Measurements from ENCODE around the gene HCCS. TPM values are rescaled to one million over a fixed set of nuclear protein-coding genes. Genes with fewer than 3 reads are reported as not detected.
A peak's percentile ranks its signal among the peaks of the same experiment; 100 is the strongest.

The HCCS gene
- total and polyA plus RNA-seq, 2 donors (not counting 3 experiments of a cell fraction or from before 2014, with no cell fraction given) = 16.9 to 39.3 TPM

DNA sequence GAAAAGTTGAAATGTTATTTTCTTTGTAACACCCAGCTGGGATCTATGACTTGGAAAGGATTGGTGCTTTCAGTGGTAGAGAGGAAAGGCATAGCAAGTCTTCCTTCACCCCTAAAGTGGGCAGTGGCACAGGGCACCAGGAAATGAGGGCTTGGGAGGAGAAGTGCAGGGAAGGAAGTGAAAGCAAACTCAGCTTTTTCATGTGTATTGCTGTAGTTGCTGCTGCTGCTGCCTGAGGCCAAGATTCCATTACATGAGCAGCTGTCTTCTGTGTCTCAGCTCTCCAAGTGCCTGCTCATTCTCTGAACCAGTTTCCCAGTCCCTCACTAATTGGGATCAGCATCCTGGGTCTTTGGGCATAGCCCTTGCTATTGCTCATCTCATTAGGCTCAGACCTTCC, 2.6 kb downstream of the HCCS start:
- H3K9me1 ChIP-seq (replicated peaks; ENCODE audit: control insufficient read depth, extremely low read depth, insufficient read depth, low read length) = no peaks in the 10 kb centered on the region
- H3K4me2 ChIP-seq (ENCODE audit: insufficient read depth, low read length) = peak overlapping the region; percentile 56
- H3K79me2 ChIP-seq (ENCODE audit: control insufficient read depth, insufficient read depth, low read length) = peaks cover 25% of the 10 kb centered on the region
- no peaks in the 10 kb centered on the region for H3K9me3 ChIP-seq (replicated peaks; ENCODE audit: control insufficient read depth, insufficient read depth, low read length)
- dilution Hi-C loops (cut with MboI; ENCODE audit: extremely low pct_ligation_motif_present, low sequenced_read_pairs) = no loop called here
- H3K27ac ChIP-seq (ENCODE audit: insufficient read depth, low read depth, low read length) = peak overlapping the region; percentile 46
- peaks cover 27% of the 10 kb centered on the region for H3K4me1 ChIP-seq (ENCODE audit: control insufficient read depth, extremely low read depth, insufficient read depth, low read length)
- H3K36me3 ChIP-seq (ENCODE audit: control insufficient read depth in 2 of 2, extremely low read depth in 1 of 2, insufficient read depth in 2 of 2, low read length in 2 of 2) = peaks cover 7 to 13% of the 10 kb centered on the region in 2 experiments
- H3K9ac ChIP-seq (replicated peaks; ENCODE audit: extremely low read depth, insufficient read depth, low read length) = peak overlapping the region; percentile 44
- H3K27me3 ChIP-seq (ENCODE audit: control insufficient read depth in 2 of 2, insufficient read depth in 2 of 2, low read length in 2 of 2) = no peaks in the 10 kb centered on the region
- ChIA-PET CTCF (interaction anchor here (1.6 kb wide), 1 partner anchor 13 kb away, joined by 5 read pairs; no protein-coding TSS in a partner anchor), POLR2A (no interaction called here)
- TF ChIP-seq MYC (IDR thresholded peaks at IDR 0.05; ENCODE audit: low read depth, low read length) = no peak
- no peak for TF ChIP-seq GATA2 (IDR thresholded peaks at IDR 0.05; ENCODE audit: insufficient read depth, insufficient read length, low read depth, low read length)
- no peak for TF ChIP-seq FOS (IDR thresholded peaks at IDR 0.05; ENCODE audit: borderline replicate concordance, insufficient read depth, low read length)
- TF ChIP-seq, protein P1, sequence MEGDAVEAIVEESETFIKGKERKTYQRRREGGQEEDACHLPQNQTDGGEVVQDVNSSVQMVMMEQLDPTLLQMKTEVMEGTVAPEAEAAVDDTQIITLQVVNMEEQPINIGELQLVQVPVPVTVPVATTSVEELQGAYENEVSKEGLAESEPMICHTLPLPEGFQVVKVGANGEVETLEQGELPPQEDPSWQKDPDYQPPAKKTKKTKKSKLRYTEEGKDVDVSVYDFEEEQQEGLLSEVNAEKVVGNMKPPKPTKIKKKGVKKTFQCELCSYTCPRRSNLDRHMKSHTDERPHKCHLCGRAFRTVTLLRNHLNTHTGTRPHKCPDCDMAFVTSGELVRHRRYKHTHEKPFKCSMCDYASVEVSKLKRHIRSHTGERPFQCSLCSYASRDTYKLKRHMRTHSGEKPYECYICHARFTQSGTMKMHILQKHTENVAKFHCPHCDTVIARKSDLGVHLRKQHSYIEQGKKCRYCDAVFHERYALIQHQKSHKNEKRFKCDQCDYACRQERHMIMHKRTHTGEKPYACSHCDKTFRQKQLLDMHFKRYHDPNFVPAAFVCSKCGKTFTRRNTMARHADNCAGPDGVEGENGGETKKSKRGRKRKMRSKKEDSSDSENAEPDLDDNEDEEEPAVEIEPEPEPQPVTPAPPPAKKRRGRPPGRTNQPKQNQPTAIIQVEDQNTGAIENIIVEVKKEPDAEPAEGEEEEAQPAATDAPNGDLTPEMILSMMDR (IDR thresholded peaks at IDR 0.05; ENCODE audit: extremely low read depth in 1 of 2, insufficient read depth in 1 of 2, low read depth in 1 of 2, low read length in 2 of 2) = no peak
- no peak for TF ChIP-seq EZH2 (IDR thresholded peaks at IDR 0.05; ENCODE audit: borderline replicate concordance, low read depth, low read length, severe bottlenecking)
- no peak for TF ChIP-seq JUN (IDR thresholded peaks at IDR 0.05; ENCODE audit: borderline replicate concordance, insufficient read depth, insufficient read length, low read depth)
- no peak for TF ChIP-seq POLR2AphosphoS5 (IDR thresholded peaks at IDR 0.05; ENCODE audit: insufficient read depth, low read depth, low read length)
- TF ChIP-seq POLR2A (IDR thresholded peaks at IDR 0.05; ENCODE audit: low read depth, low read length) = no peak
- TF ChIP-seq, protein P2, sequence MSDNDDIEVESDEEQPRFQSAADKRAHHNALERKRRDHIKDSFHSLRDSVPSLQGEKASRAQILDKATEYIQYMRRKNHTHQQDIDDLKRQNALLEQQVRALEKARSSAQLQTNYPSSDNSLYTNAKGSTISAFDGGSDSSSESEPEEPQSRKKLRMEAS (IDR thresholded peaks at IDR 0.05; ENCODE audit: insufficient read depth, insufficient read length) = no peak
- no peak overlapping the region for H2AFZ ChIP-seq (ENCODE audit: low read depth, low read length)
- H4K20me1 ChIP-seq (replicated peaks; ENCODE audit: control insufficient read depth, extremely low read depth, insufficient read depth, low read length) = no peaks in the 10 kb centered on the region
- peak overlapping the region in 1 of 3 experiments; percentile 27 for H3K4me3 ChIP-seq (replicated peaks in 1 of 3; ENCODE audit: insufficient read depth in 1 of 3, low read depth in 1 of 3, low read length in 3 of 3)
- no TSS peak for BruUV-seq (replicated peaks)
- DNase-seq (ENCODE audit: low read depth, low spot score) = peak; percentile 41
- peak; percentile 48 for FAIRE-seq
- intact Hi-C loops (cut with micrococcal nuclease) = loop anchor here (5.0 kb wide), 1 partner anchor 496 kb away; no protein-coding TSS in a partner anchor

Data from endothelial cell of umbilical vein (primary cell).